Stimulated activated CD8-positive, alpha-beta memory T cell treated with anti-CD3 and anti-CD28 coated beads, Interleukin-4, amount 100 ng/mL, for 4 hours (primary cell): Measurements from ENCODE around the gene PLEKHG4.

Experiments
- DNase-seq, 2 donors: peaks; one replicate each; pipeline ENCODE4 v3.0.0-alpha.2; 2020; ENCODE audit warnings: low read depth in 2 of 2, low spot score in 1 of 2

Gene PLEKHG4

GRCh38 chr16:67244387-67245185 is 34.7 kb upstream of the PLEKHG4 start:
- DNase-seq: peak; percentile 62 to 73

- DNase-seq: no peak
Measured at GRCh38 chr16:67245186-67245585, 34.1 kb upstream of the PLEKHG4 start.

- no peak for DNase-seq
Measured at GRCh38 chr16:67245674-67246080, 33.7 kb upstream of the PLEKHG4 start.

GRCh38 chr16:67246081-67246755 is 33.1 kb upstream of the PLEKHG4 start:
- peak in 1 of 2 donors; percentile 36 for DNase-seq

GRCh38 chr16:67246756-67247191 is 32.6 kb upstream of the PLEKHG4 start:
- DNase-seq: no peak

- DNase-seq: peak; percentile 86 to 92
Measured at GRCh38 chr16:67247192-67248072, 31.9 kb upstream of the PLEKHG4 start, which contains the start of gene FHOD1. Gene FHOD1 (minus strand): TSS chr16:67247481. CDS start chr16:67247410, 71 bp downstream.

GRCh38 chr16:67248073-67248400 is 31.3 kb upstream of the PLEKHG4 start:
- DNase-seq: no peak

- DNase-seq: no peak
Measured at GRCh38 chr16:67248401-67249177, 30.7 kb upstream of the PLEKHG4 start, which contains the start of gene SLC9A5. Gene SLC9A5 (plus strand): TSS chr16:67248979. CDS start chr16:67249015, 36 bp downstream.

- no peak for DNase-seq
Measured at GRCh38 chr16:67249178-67250044, 29.9 kb upstream of the PLEKHG4 start.

- no peak for DNase-seq
Measured at GRCh38 chr16:67250045-67250327, 29.3 kb upstream of the PLEKHG4 start.

GRCh38 chr16:67252609-67253497 is 26.5 kb upstream of the PLEKHG4 start:
- DNase-seq: no peak

- DNase-seq: no peak
Measured at GRCh38 chr16:67254801-67255552, 24.4 kb upstream of the PLEKHG4 start.

GRCh38 chr16:67255553-67256221 is 23.6 kb upstream of the PLEKHG4 start:
- DNase-seq: no peak

- no peak for DNase-seq
Measured at GRCh38 chr16:67256701-67257230, 22.6 kb upstream of the PLEKHG4 start.

GRCh38 chr16:67257486-67258160 is 21.7 kb upstream of the PLEKHG4 start:
- DNase-seq: no peak

- DNase-seq: no peak
Measured at GRCh38 chr16:67258161-67258835, 21.0 kb upstream of the PLEKHG4 start.
